GM12873 (cell line): ENCODE results near the gene CCNL1.

Experiments
- TF ChIP-seq, protein P1 (sequence below): IDR thresholded peaks from 2 replicates; pipeline ENCODE4 v1.5.1; 2012; ENCODE audit warnings: low read depth, mild to moderate bottlenecking, moderate library complexity, low read length, control low read depth; ENCODE audit not compliant: insufficient read depth; ENCODE audit errors: missing control alignments

The CCNL1 gene

DNA sequence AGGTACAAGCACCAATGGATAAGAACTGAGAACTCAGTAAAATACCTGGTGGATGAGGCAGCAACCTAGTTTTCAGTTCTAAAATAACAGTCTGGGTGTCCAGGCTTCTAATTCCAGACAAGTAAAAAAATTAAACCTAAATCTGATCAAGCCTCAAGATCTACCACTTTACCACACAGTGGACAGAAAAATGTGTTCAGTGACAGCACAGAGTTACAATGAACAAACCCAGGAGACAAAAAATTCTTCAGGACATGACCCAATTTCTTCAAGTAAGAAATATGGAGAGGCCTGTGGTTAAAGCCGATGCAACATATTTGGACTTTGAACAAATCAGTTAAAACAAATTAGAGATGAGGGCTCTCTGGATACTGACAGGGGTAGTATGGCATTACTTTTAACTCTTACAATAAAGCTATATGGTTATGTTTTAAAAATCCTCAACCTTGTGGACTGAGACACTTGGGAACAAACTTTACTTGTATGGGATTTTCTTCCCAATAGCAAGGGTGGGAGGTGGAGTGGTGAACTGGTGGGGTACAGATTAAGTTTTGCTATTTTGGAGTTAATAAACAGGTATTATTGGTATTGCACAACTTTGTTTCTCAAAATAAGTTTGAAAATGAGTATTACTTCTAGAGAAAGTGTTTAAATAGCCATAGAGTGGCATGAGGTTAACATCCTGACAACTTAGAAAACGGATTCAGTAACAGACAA, 14.2 kb downstream of the CCNL1 start:
- TF ChIP-seq, protein P1, sequence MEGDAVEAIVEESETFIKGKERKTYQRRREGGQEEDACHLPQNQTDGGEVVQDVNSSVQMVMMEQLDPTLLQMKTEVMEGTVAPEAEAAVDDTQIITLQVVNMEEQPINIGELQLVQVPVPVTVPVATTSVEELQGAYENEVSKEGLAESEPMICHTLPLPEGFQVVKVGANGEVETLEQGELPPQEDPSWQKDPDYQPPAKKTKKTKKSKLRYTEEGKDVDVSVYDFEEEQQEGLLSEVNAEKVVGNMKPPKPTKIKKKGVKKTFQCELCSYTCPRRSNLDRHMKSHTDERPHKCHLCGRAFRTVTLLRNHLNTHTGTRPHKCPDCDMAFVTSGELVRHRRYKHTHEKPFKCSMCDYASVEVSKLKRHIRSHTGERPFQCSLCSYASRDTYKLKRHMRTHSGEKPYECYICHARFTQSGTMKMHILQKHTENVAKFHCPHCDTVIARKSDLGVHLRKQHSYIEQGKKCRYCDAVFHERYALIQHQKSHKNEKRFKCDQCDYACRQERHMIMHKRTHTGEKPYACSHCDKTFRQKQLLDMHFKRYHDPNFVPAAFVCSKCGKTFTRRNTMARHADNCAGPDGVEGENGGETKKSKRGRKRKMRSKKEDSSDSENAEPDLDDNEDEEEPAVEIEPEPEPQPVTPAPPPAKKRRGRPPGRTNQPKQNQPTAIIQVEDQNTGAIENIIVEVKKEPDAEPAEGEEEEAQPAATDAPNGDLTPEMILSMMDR: no peak

DNA sequence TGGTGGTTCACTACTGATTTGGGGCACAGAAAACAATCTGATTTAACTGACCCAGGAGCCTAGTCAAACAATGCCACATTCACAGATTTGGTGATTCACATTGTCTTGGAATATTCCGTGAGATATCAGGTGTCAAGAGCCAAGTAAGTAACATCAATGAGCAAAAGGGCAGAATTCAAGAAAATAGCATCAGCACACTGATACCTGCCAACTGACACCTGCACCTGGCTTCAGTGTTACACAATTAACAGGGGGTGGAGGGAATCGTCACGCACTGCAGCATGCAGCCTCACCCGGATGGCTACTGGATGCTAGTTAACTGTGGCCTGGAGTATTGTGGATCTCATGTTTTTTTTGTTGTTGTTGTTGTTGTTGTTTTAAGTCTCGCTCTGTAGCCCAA, 17.6 kb downstream of the CCNL1 start:
- TF ChIP-seq, protein P1: no peak

DNA sequence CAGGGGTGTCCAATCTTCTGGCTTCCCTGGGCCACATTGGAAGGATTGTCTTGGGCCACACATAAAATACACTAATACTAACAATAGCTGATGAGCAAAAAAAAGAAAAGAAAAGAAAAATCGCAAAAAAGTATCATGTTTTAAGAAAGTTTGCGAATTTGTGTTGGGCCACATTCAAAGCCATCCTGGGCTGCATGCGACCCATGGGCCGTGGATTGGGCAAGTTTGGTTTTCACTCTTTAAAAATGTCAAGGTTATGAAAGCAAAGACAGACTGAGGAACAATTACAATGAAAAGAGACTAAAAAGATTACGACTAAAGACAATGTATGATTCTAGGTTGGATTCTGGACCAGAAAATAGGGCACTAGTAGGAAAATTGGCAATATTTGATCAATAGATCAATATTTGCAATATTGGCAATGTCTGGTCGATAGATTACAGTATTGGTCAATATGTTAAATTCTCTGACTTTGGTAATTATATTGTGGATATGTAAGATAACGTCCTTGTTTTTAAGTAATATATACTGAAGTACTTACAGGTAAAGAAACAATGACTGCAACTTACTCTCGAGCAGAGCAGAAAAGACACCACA, 19.9 kb downstream of the CCNL1 start:
- TF ChIP-seq, protein P1: no peak

DNA sequence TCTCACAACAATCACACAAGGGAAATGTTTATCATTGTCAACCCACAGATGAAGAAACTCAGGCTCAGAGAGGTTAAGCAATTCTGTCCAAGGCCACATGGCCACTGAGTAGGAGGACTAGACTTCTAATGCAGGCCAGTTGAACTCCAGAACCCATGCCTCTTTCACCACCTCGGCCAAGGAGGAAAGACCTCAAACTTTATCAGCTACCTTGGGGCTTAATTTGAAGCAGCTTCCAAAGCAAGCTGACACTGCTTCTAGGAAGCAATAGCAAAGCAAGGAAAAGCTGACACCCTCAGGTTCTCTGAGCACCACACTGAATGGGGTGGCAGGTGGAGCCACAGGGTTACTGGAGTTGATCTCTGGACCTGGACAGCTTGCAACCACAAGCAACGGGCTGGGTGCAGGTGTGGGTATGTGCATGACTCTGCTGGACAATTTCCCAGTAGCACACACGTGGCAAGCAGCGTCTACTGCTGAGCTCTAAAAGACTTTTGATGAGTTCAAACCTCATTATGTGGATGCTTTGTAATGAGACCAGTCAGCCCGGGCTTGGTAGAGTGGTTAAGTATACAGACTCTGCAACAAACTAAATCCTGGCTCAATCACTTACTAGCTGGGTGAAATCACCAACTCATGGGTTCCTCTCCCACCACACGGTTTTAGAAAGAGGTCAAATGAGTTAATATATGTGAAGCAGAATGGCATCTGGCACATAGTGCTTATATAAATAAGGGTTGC, 23.1 kb downstream of the CCNL1 start:
- TF ChIP-seq, protein P1: no peak

DNA sequence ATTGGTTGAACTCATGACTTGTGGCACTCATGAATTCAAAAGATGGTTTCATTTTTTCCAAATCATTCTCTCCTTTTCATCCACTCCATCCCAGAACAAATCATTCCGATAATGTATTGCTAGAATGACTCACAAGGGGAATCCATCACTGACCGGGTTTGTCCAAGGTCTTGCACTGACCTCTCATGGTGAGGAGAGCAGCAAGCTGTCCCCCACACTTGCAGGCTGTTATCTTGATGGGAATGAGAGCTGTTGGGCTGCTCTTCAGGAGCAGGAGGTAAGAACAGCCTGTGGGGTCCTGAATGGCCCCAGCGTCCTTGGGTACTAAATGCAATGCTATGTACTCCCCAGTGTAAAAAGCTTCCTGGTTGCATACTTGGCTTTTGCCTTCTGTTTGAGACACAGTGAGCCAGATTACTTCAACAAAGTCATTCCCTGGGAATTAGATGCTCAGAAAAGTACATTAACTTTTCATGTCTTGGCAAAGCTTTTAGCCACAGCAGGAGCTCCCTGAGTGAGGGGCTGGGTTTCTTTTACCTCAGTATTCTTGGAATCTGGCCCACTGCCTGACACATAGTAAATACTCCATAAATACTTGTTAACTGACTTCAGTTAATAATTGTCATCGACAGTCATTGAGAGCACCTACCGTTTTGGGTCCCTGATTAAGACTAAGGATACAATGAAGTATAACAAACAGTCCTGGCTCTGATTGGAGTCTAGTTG, 24.1 kb downstream of the CCNL1 start:
- TF ChIP-seq, protein P1: no peak

DNA sequence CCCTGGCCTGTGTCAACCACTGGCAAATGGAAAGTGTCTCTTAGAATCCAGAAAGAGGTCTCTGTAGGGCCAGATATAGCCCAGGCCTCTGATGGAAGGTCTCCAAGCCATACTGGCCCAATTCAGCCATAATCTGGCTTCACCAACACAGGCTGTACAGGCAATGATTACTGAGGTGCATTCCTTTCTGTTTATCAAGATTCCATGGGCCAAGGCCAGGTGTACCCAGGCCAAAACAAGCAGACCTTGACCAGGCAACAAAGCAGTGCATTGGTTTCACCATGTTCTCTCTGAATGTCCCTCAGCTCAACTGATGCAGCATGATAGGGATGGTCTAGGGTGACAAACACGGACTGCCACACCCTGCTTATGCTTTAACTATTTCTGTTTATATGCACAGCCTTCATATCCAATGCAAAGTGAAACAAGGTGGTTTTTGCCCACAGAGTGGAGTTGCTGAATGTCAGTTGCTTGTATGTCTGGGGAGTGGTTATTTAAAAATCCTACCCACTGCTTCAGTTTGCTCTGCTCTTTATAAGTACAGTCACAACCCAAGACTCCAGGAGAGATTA, 25.2 kb downstream of the CCNL1 start:
- TF ChIP-seq, protein P1: no peak
